Measurements from ENCODE around the gene FHIT.

FHIT gene

GRCh38 chr3:59780209-59780608 is 1471.0 kb downstream of the FHIT start:
- H3K4me3 ChIP-seq (replicated peaks in 1 of 2; ENCODE audit: low read depth in 2 of 2, low read length in 2 of 2) = no peak overlapping the region
- no peak for DNase-seq (ENCODE audit: low read depth in 2 of 2)
- TF ChIP-seq CTCF (IDR thresholded peaks at IDR 0.05; ENCODE audit: low read depth, low read length) = no peak

GRCh38 chr3:59779260-59779659 is 1472.0 kb downstream of the FHIT start:
- no peak for DNase-seq (ENCODE audit: low read depth in 2 of 2)
- TF ChIP-seq CTCF (IDR thresholded peaks at IDR 0.05; ENCODE audit: low read depth, low read length) = no peak
- no peak overlapping the region for H3K4me3 ChIP-seq (replicated peaks in 1 of 2; ENCODE audit: low read depth in 2 of 2, low read length in 2 of 2)

GRCh38 chr3:59777667-59778077 is 1473.6 kb downstream of the FHIT start:
- no peak for TF ChIP-seq CTCF (IDR thresholded peaks at IDR 0.05; ENCODE audit: low read depth, low read length)
- no peak for DNase-seq (ENCODE audit: low read depth in 2 of 2)
- H3K4me3 ChIP-seq (replicated peaks in 1 of 2; ENCODE audit: low read depth in 2 of 2, low read length in 2 of 2) = no peak overlapping the region

DNA sequence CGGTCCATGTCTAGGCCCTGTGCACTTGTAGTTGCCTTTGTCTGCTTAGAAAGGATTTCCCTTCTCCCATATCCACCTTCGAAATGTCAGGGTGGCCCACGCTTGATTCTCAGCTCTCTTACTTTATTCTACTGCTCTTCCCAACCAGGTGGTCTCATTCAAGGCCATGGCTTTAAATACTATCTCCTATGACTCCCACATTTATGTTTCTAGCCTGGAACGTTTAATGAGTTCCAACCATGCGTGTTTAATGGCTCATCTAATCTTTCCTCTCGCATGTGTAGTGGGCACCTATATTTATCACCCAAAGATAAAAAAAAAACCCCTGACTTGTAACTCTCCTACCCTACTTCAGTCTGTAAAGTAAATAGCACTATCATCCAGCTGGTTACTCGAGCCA is 1474.2 kb downstream of the FHIT start:
- no peak for TF ChIP-seq CTCF (IDR thresholded peaks at IDR 0.05; ENCODE audit: low read depth, low read length)
- no peak for DNase-seq (ENCODE audit: low read depth in 2 of 2)

DNA sequence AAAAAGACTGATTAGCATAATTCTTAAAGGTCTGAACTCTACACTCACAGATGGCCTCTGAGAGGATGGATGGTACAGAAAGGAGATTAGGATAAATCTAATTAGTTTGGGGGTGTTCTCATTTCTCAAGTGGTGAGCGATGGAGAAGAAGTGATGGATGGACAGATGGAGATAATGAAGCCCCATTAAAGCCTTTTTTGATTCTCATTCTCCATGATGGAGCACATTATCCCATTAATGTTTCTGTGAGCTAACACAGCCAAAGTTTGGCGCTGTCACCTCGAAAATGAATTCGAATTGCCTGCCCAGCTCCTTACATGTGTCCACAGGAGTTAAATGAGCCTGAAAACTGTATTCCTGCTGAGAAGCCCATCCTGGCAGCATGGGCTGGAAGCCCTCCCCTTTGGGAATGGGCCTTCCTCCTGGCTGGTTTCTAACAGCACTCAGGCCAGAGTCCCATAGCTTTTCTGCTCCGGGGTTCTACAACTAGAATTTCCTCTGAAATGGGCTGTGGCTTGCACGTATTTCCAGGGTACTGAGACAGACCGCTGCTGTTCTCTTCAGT is 1475.4 kb downstream of the FHIT start:
- TF ChIP-seq CTCF (IDR thresholded peaks at IDR 0.05; ENCODE audit: low read depth, low read length) = no peak
- no peak overlapping the region for H3K4me3 ChIP-seq (replicated peaks in 1 of 2; ENCODE audit: low read depth in 2 of 2, low read length in 2 of 2)
- DNase-seq (ENCODE audit: low read depth in 2 of 2) = no peak

More for the DNA sequence above, 1474.2 kb downstream of the FHIT start:
- H3K4me3 ChIP-seq (replicated peaks in 1 of 2; ENCODE audit: low read depth in 2 of 2, low read length in 2 of 2) = no peak overlapping the region

GRCh38 chr3:59775106-59775505 is 1476.1 kb downstream of the FHIT start:
- no peak for TF ChIP-seq CTCF (IDR thresholded peaks at IDR 0.05; ENCODE audit: low read depth, low read length)
- no peak for DNase-seq (ENCODE audit: low read depth in 2 of 2)
- H3K4me3 ChIP-seq (replicated peaks in 1 of 2; ENCODE audit: low read depth in 2 of 2, low read length in 2 of 2) = no peak overlapping the region

DNA sequence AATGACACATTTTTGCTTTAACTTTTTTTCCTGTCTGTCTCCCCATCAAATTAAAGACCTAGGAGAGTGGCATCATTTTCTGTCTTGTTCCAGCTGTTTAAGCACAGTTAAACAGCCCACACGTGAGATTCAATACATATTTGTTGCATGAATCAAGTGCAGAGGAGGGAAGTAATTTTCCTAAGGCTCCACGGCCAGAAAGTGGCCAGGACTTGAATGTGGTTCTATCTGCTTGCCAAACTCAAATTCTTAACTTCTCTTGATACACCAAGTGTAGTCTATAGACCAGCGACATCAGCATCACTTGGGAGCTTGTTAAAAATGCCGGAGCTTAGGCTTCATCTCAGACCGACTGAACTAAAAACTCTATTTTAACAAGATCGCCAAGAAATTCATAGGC is 1476.6 kb downstream of the FHIT start:
- no peak for TF ChIP-seq CTCF (IDR thresholded peaks at IDR 0.05; ENCODE audit: low read depth, low read length)
- DNase-seq (ENCODE audit: low read depth in 2 of 2) = peak; percentile 62 to 72
- no peak overlapping the region for H3K4me3 ChIP-seq (replicated peaks in 1 of 2; ENCODE audit: low read depth in 2 of 2, low read length in 2 of 2)

Data from cardiac fibroblast (primary cell).